ENCODE measurements around the gene CD160. TPM values are rescaled to one million over a fixed set of nuclear protein-coding genes. Genes with fewer than 3 reads are reported as not detected.

CD160 gene, protein sequence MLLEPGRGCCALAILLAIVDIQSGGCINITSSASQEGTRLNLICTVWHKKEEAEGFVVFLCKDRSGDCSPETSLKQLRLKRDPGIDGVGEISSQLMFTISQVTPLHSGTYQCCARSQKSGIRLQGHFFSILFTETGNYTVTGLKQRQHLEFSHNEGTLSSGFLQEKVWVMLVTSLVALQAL
- 0.05 to 1.7 TPM in 2 of 5 replicates, not detected in the others for total RNA-seq (2022; extraction: Qiagen RNA extraction)

DNA sequence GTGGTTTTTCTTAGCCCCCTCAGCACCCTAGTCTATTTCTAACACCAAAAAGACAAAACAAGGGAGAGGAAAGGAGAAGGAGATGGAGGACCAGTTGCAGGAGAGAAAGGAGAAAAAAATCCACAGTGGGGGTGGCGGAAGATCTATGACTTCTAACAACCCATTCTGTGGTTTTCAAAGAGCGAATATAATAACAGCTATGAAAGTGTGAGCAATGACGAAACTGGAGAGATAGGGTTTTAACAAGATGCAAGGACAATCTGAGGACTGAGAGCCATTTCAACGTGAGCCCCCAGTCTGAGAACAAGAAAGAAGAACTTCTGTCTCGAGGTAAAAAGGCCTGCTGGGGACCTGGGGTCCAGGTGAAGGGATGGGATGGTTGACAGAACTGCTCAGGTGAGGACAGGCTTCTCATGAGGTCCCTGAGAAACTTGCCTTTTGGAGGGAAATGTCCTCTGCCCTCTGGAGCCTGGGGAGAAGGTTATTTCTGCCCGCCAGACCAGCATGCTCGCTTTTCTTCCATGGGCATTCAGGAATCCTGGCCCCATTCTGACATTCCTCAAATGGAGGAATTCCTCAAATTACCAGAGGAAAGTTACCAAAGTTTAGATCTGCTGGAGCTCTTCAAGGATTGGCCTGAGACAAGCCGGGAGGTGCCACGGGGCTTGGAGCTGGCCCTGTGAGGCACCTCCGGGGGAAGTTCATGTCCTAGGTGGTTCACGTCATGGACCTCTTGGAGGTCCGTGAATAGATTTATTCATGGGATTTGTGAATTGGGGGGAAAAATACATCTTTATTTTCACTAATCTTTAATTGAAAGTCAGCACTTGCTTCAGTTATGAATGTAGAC, at the start of gene CD160:
Gene CD160, plus strand, starts transcription at position 270 of the 850 bp plus-strand sequence. CDS start 8,829 bp downstream, outside the sequence.

DNA sequence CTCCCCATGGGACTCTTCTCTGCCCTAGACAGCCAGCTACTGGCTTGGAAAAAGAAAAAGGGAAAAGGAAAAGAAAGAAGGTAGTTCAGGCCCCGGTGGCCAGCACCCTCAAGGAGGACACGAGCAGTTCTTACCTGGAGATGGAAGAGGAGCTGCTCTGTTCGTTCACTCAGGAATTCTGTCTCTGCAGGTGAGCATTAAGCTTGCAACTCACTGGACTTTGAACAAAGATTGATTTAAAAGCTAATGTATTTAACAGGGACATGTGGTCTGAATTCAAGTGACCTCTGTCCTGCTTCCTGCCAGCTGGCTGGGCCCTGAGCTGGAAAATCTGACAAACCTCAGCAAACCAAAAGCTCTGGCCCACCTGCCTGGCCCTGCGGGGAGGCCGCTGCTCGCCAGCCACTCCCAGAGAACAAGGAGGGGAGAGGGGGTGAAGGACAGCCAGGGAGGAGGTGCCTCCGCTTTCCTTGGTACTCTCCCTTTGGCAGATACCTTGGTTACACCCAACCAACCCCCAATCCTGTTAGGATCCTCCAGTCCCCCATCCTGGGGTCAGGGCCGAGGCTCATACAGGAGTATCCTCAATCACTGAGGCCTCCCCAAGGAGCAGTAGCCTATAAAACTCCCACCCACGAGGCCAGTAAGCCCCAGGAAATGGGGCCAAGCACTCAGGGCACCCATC, 12.0 kb upstream of the CD160 start, which contains the start of gene PDZK1:
Gene PDZK1, minus strand, starts transcription at position 186 of the 685 bp plus-strand sequence. CDS start 19,347 bp downstream, outside the sequence.

Other genes with a start within 250 kb of the CD160 start
- gene GPR89A, start 111.5 kb upstream of the CD160 start, total RNA-seq (2022; extraction: Qiagen RNA extraction): 14.4 to 17.3 TPM (median 15.2 TPM) in 5 replicates
- gene PDZK1, start 12.1 kb upstream of the CD160 start, total RNA-seq (2022; extraction: Qiagen RNA extraction): 0.56 to 1.2 TPM (median 0.83 TPM) in 5 replicates
- 11.6 to 15.3 TPM (median 14.1 TPM) in 5 replicates for gene RNF115, start 104.6 kb downstream of the CD160 start, total RNA-seq (2022; extraction: Qiagen RNA extraction)
- 36.1 to 44.9 TPM (median 37.8 TPM) in 5 replicates for gene POLR3C, start 104.7 kb downstream of the CD160 start, total RNA-seq (2022; extraction: Qiagen RNA extraction)
- gene NUDT17, start 126.1 kb downstream of the CD160 start, total RNA-seq (2022; extraction: Qiagen RNA extraction): 6.6 to 8.5 TPM (median 7.2 TPM) in 5 replicates
- gene PIAS3, start 139.6 kb downstream of the CD160 start, total RNA-seq (2022; extraction: Qiagen RNA extraction): 37.4 to 45.5 TPM (median 42.8 TPM) in 5 replicates
- 0.03 to 0.06 TPM (median 0.03 TPM) in 4 of 5 replicates, not detected in the other for gene ANKRD35, start 166.4 kb downstream of the CD160 start, total RNA-seq (2022; extraction: Qiagen RNA extraction)
- gene ITGA10, start 190.6 kb downstream of the CD160 start, total RNA-seq (2022; extraction: Qiagen RNA extraction): 1.3 to 2.1 TPM (median 1.5 TPM) in 5 replicates
- gene PEX11B, start 199.2 kb downstream of the CD160 start, total RNA-seq (2022; extraction: Qiagen RNA extraction): 34.4 to 41.1 TPM (median 38.2 TPM) in 5 replicates
- 212 to 255 TPM (median 223 TPM) in 5 replicates for gene RBM8A, start 208.0 kb downstream of the CD160 start, total RNA-seq (2022; extraction: Qiagen RNA extraction)
- gene LIX1L, start 238.5 kb downstream of the CD160 start, total RNA-seq (2022; extraction: Qiagen RNA extraction): 10.7 to 15.2 TPM (median 12.5 TPM) in 5 replicates
- 0.21 to 0.30 TPM (median 0.25 TPM) in 5 replicates for gene ANKRD34A, start 245.1 kb downstream of the CD160 start, total RNA-seq (2022; extraction: Qiagen RNA extraction)
- gene POLR3GL, start 245.2 kb downstream of the CD160 start, total RNA-seq (2022; extraction: Qiagen RNA extraction): 11.0 to 12.0 TPM (median 11.4 TPM) in 5 replicates